ENCODE results near the gene KLHL1. TPM values are rescaled to one million over a fixed set of nuclear protein-coding genes. Genes with fewer than 3 reads are reported as not detected.

The KLHL1 gene
- total RNA-seq, 2 donors from 2014 or later, result 0.11 TPM; not detected in 1

- Histone ChIP-seq H3K4me1 (no peaks in the 10 kb centered on the region), H3K36me3 (no peaks in the 10 kb centered on the region), H3K27me3 (no peaks in the 10 kb centered on the region), H3K27ac (no peak overlapping the region), H3K4me3 (no peak overlapping the region), H3K9me3 (no peaks in the 10 kb centered on the region), H3K9ac (ENCODE audit: low read depth in 2 of 2, low read length in 2 of 2) (no peak overlapping the region)
- TF ChIP-seq CTCF (IDR thresholded peaks at IDR 0.05), result no peak
- no peak for DNase-seq
- intact Hi-C loops (cut with DNase I), result no loop called here
These were observed 448.1 kb downstream of the KLHL1 start for GRCh38 chr13:69660155-69660554.

- no peak for TF ChIP-seq CTCF (IDR thresholded peaks at IDR 0.05)
- H3K9ac ChIP-seq (ENCODE audit: low read depth in 2 of 2, low read length in 2 of 2), result no peak overlapping the region
- no peaks in the 10 kb centered on the region for H3K27me3 ChIP-seq
- H3K9me3 ChIP-seq, result no peaks in the 10 kb centered on the region
- H3K4me1 ChIP-seq, result no peaks in the 10 kb centered on the region
- H3K4me3 ChIP-seq, result no peak overlapping the region
- no peak overlapping the region for H3K27ac ChIP-seq
- no peak for DNase-seq
- no peaks in the 10 kb centered on the region for H3K36me3 ChIP-seq
- intact Hi-C loops (cut with DNase I), result no loop called here
These were observed 450.6 kb downstream of the KLHL1 start for GRCh38 chr13:69657676-69658075.

GRCh38 chr13:69654392-69654791 lies 453.9 kb downstream of the KLHL1 start:
- no peaks in the 10 kb centered on the region for H3K9me3 ChIP-seq
- H3K27ac ChIP-seq, result no peak overlapping the region
- no peak for DNase-seq
- no peaks in the 10 kb centered on the region for H3K36me3 ChIP-seq
- no peaks in the 10 kb centered on the region for H3K27me3 ChIP-seq
- intact Hi-C loops (cut with DNase I), result no loop called here
- no peak overlapping the region for H3K9ac ChIP-seq (ENCODE audit: low read depth in 2 of 2, low read length in 2 of 2)
- no peaks in the 10 kb centered on the region for H3K4me1 ChIP-seq
- no peak overlapping the region for H3K4me3 ChIP-seq
- no peak for TF ChIP-seq CTCF (IDR thresholded peaks at IDR 0.05)

Other genes with a start within 250 kb of the KLHL1 start
- not detected for gene ATXN8OS, start 626 bp downstream of the KLHL1 start, total RNA-seq

Data from colonic mucosa (tissue), 4 donors.